H9 (cell line): Measurements from ENCODE around the gene NUP43. TPM values are rescaled to one million over a fixed set of nuclear protein-coding genes. Genes with fewer than 3 reads are reported as not detected.

ENCODE experiments used
- DNase-seq: peaks from one replicate; pipeline ENCODE4 v3.0.0-alpha.2; 2017
- H2AFZ ChIP-seq: one replicate; pipeline ENCODE4 v1.6.1; 2013; ENCODE audit warnings: mild to moderate bottlenecking, low read length, control low read depth, moderate library complexity
- H2AK5ac ChIP-seq: 2 replicates; pipeline ENCODE4 v1.6.1; 2013; ENCODE audit warnings: low read length, control low read depth, mixed read lengths; ENCODE audit not compliant: insufficient read length
- H2BK120ac ChIP-seq: one replicate; pipeline ENCODE4 v1.6.1; 2013; ENCODE audit warnings: low read depth, mild to moderate bottlenecking, low read length, control low read depth, inconsistent platforms; ENCODE audit not compliant: poor library complexity, severe bottlenecking
- H2BK12ac ChIP-seq: 2 replicates; pipeline ENCODE4 v1.6.1; 2013; ENCODE audit warnings: low read length, control low read depth, mixed read lengths, low read depth; ENCODE audit not compliant: insufficient read length
- H2BK15ac ChIP-seq: 2 replicates; pipeline ENCODE4 v1.6.1; 2013; ENCODE audit warnings: low read depth, low read length, control low read depth
- H2BK20ac ChIP-seq: one replicate; pipeline ENCODE4 v1.6.1; 2013; ENCODE audit warnings: low read depth, mild to moderate bottlenecking, low read length, control low read depth, inconsistent platforms; ENCODE audit not compliant: poor library complexity, severe bottlenecking
- H2BK5ac ChIP-seq: 2 replicates; pipeline ENCODE4 v1.6.1; 2013; ENCODE audit warnings: low read length, control low read depth, mixed read lengths; ENCODE audit not compliant: insufficient read length
- H3K14ac ChIP-seq: 2 replicates; pipeline ENCODE4 v1.6.1; 2013; ENCODE audit warnings: low read length, control low read depth; ENCODE audit not compliant: insufficient read depth
- H3K18ac ChIP-seq: 2 replicates; pipeline ENCODE4 v1.6.1; 2013; ENCODE audit warnings: low read depth, mild to moderate bottlenecking, mixed read lengths, low read length, control low read depth; ENCODE audit not compliant: insufficient read length
- H3K23ac ChIP-seq: 2 replicates; pipeline ENCODE4 v1.6.1; 2013; ENCODE audit warnings: low read length, control low read depth, mixed read lengths, low read depth; ENCODE audit not compliant: insufficient read length
- H3K23me2 ChIP-seq: 2 replicates; pipeline ENCODE4 v1.6.1; 2013; ENCODE audit warnings: low read depth, mild to moderate bottlenecking, mixed read lengths, low read length, control low read depth; ENCODE audit not compliant: insufficient read length, poor library complexity, severe bottlenecking
- H3K27ac ChIP-seq: 2 replicates; pipeline ENCODE4 v1.5.1; 2013; ENCODE audit warnings: low read length, control low read depth, mixed read lengths, low read depth; ENCODE audit not compliant: insufficient read length
- H3K27me3 ChIP-seq: 2 replicates; pipeline ENCODE4 v1.6.1; 2013; ENCODE audit warnings: low read length, control low read depth, inconsistent platforms; ENCODE audit not compliant: insufficient read depth
- H3K4ac ChIP-seq: 2 replicates; pipeline ENCODE4 v1.6.1; 2013; ENCODE audit warnings: low read depth, mild to moderate bottlenecking, control low read depth, inconsistent platforms, low read length, moderate library complexity
- H3K4me1 ChIP-seq: 2 replicates; pipeline ENCODE4 v1.6.1; 2013; ENCODE audit warnings: low read length, control low read depth, inconsistent platforms; ENCODE audit not compliant: insufficient read depth
- H3K4me2 ChIP-seq: 2 replicates; pipeline ENCODE4 v1.6.1; 2013; ENCODE audit warnings: low read length, control low read depth, mixed read lengths; ENCODE audit not compliant: insufficient read length, insufficient read depth
- H3K56ac ChIP-seq: 2 replicates; pipeline ENCODE4 v1.6.1; 2013; ENCODE audit warnings: low read depth, mild to moderate bottlenecking, mixed read lengths, low read length, control low read depth; ENCODE audit not compliant: insufficient read length
- H3K79me1 ChIP-seq: 2 replicates; pipeline ENCODE4 v1.6.1; 2013; ENCODE audit warnings: low read depth, mild to moderate bottlenecking, moderate library complexity, low read length, control low read depth, inconsistent platforms; ENCODE audit not compliant: insufficient read depth, poor library complexity, severe bottlenecking
- H3K79me2 ChIP-seq: 2 replicates; pipeline ENCODE4 v1.6.1; 2013; ENCODE audit warnings: low read length, control low read depth, inconsistent platforms; ENCODE audit not compliant: insufficient read depth
- H3K9ac ChIP-seq: 2 replicates; pipeline ENCODE4 v1.6.1; 2013; ENCODE audit warnings: low read length, control low read depth, mixed read lengths; ENCODE audit not compliant: insufficient read length; ENCODE audit errors: extremely low read depth
- H3K9me3 ChIP-seq: one replicate; pipeline ENCODE4 v1.6.1; 2013; ENCODE audit warnings: low read depth, low read length, inconsistent platforms; ENCODE audit not compliant: control insufficient read depth
- H3T11ph ChIP-seq: one replicate; pipeline ENCODE4 v1.6.1; 2013; ENCODE audit warnings: mild to moderate bottlenecking, low read length, control low read depth, inconsistent platforms
- H4K20me1 ChIP-seq: one replicate; pipeline ENCODE4 v1.6.1; 2013; ENCODE audit not compliant: control insufficient read depth, insufficient read length, insufficient read depth
- H4K5ac ChIP-seq: 2 replicates; pipeline ENCODE4 v1.6.1; 2013; ENCODE audit warnings: low read depth, mild to moderate bottlenecking, mixed read lengths, low read length, control low read depth; ENCODE audit not compliant: insufficient read length
- H4K8ac ChIP-seq: replicated peaks from 2 replicates; pipeline ENCODE4 v1.6.1; 2013; ENCODE audit warnings: low read length, control low read depth, mixed read lengths, low read depth; ENCODE audit not compliant: insufficient read length
- H4K91ac ChIP-seq: 2 replicates; pipeline ENCODE4 v1.6.1; 2013; ENCODE audit warnings: low read depth, mild to moderate bottlenecking, moderate library complexity, mixed read lengths, low read length, control low read depth; ENCODE audit not compliant: insufficient read length
- H3K27ac Mint-ChIP-seq, 3 experiments: 2 replicates in 2 of 3; 3 replicates in 1 of 3; pipeline ENCODE4 v1.8.0; 2020 to 2021; ENCODE audit warnings: mixed read lengths in 3 of 3, mild to moderate bottlenecking in 1 of 3, moderate library complexity in 1 of 3
- H3K27me3 Mint-ChIP-seq: 2 replicates; pipeline ENCODE4 v1.8.0; 2021; ENCODE audit warnings: low read depth, mild to moderate bottlenecking, moderate library complexity, mixed read lengths
- H3K36me3 Mint-ChIP-seq, 3 experiments: 2 replicates in 2 of 3; 3 replicates in 1 of 3; pipeline ENCODE4 v1.8.0; 2020 to 2021; ENCODE audit warnings: low read depth in 3 of 3, mixed read lengths in 3 of 3; ENCODE audit not compliant: insufficient read depth in 1 of 3
- H3K4me1 Mint-ChIP-seq, 2 experiments: 2 replicates each; pipeline ENCODE4 v1.8.0; 2020; ENCODE audit warnings: mixed read lengths in 2 of 2
- H3K4me3 Mint-ChIP-seq, 2 experiments: 2 replicates in 1 of 2; 3 replicates in 1 of 2; pipeline ENCODE4 v1.8.0; 2020 to 2021; ENCODE audit warnings: mild to moderate bottlenecking in 2 of 2, mixed read lengths in 2 of 2, moderate library complexity in 1 of 2
- H3K9me3 Mint-ChIP-seq, 2 experiments: 2 replicates in 1 of 2; 3 replicates in 1 of 2; pipeline ENCODE4 v1.8.0; 2020; ENCODE audit warnings: mild to moderate bottlenecking in 2 of 2, mixed read lengths in 2 of 2, moderate library complexity in 1 of 2
- WGBS: extraction: QIAGEN DNeasy Blood & Tissue Kit; methylation state at CpG from one replicate; pipeline ENCODE4 v1.1.7; 2013; ENCODE audit warnings: missing lambda C conversion rate, low lambda C conversion rate, mixed read lengths; ENCODE audit not compliant: insufficient read length; ENCODE audit errors: extremely low coverage; 5-methylcytosine and 5-hydroxymethylcytosine counted together
- total RNA-seq: library from RNA; stranded (reverse); gene quantifications from 2 replicates; pipeline ENCODE4 v1.2.1, GENCODE V29; 2021
- TF ChIP-seq, protein P1 (sequence below): fragments of 200-600 bp; sonication (generic); conservative IDR thresholded peaks from 3 replicates; pipeline ENCODE4 v1.8.0; 2021; ENCODE audit warnings: antibody characterized with exemption, mild to moderate bottlenecking

Gene NUP43
- total RNA-seq, 1 experiment from 2014 or later, result 92.1 TPM

DNA sequence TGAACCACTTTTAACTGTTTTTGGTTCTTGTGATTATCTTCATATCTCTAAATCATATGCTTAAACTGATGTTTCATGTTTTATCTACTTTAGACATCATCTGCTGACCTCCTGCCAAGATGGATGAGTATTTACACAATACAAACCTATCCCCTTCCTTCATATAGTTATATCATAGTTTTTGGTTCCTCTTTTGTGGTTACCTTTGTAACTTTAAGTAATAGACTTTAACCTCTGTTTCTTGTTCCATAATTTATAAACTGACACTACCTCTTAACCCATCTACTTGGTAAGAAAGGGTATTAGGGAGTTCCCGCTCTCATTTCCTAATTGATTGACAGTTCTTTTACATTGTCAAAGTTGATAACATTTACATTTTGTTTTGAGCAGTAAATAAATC, 15.1 kb upstream of the NUP43 start:
- no CpG with 5 or more reads among the region's 1 CpG for WGBS
- H2AFZ ChIP-seq, result no peak overlapping the region
- no peak overlapping the region for H4K91ac ChIP-seq
- H4K20me1 ChIP-seq, result no peaks in the 10 kb centered on the region
- Mint-ChIP-seq H3K36me3 (peaks cover 7 to 23% (median 17%) of the 10 kb centered on the region in 3 experiments; a peak in 6 of 7 replicates), H3K4me3 (no peak overlapping the region), H3K27me3 (no peaks in the 10 kb centered on the region), H3K9me3 (peaks cover 4 to 7% of the 10 kb centered on the region in 2 experiments; a peak in 4 of 5 replicates), H3K4me1 (no peaks in the 10 kb centered on the region), H3K27ac (no peak overlapping the region)
- TF ChIP-seq, protein P1, sequence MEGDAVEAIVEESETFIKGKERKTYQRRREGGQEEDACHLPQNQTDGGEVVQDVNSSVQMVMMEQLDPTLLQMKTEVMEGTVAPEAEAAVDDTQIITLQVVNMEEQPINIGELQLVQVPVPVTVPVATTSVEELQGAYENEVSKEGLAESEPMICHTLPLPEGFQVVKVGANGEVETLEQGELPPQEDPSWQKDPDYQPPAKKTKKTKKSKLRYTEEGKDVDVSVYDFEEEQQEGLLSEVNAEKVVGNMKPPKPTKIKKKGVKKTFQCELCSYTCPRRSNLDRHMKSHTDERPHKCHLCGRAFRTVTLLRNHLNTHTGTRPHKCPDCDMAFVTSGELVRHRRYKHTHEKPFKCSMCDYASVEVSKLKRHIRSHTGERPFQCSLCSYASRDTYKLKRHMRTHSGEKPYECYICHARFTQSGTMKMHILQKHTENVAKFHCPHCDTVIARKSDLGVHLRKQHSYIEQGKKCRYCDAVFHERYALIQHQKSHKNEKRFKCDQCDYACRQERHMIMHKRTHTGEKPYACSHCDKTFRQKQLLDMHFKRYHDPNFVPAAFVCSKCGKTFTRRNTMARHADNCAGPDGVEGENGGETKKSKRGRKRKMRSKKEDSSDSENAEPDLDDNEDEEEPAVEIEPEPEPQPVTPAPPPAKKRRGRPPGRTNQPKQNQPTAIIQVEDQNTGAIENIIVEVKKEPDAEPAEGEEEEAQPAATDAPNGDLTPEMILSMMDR, result no peak
- DNase-seq, result no peak
- H3K27ac ChIP-seq, result no peak overlapping the region
- no peaks in the 10 kb centered on the region for H3K9me3 ChIP-seq
- no peak overlapping the region for H2AK5ac ChIP-seq
- no peak overlapping the region for H3K4me2 ChIP-seq
- H3K79me2 ChIP-seq, result peaks cover 2% of the 10 kb centered on the region; the same call in 1 of the 2 replicates
- H3K79me1 ChIP-seq, result no peaks in the 10 kb centered on the region
- H2BK20ac ChIP-seq, result no peak overlapping the region
- H3K27me3 ChIP-seq, result no peaks in the 10 kb centered on the region
- H2BK12ac ChIP-seq, result no peak overlapping the region
- no peaks in the 10 kb centered on the region for H3K4me1 ChIP-seq
- no peak overlapping the region for H3K9ac ChIP-seq
- H3K23me2 ChIP-seq, result no peaks in the 10 kb centered on the region
- no peak overlapping the region for H3K23ac ChIP-seq
- no peak overlapping the region for H2BK120ac ChIP-seq
- no peak overlapping the region for H3K4ac ChIP-seq
- no peak overlapping the region for H4K8ac ChIP-seq
- no peak overlapping the region for H3K14ac ChIP-seq
- no peak overlapping the region for H3K56ac ChIP-seq
- H2BK5ac ChIP-seq, result no peak overlapping the region
- no peak overlapping the region for H3K18ac ChIP-seq
- H3T11ph ChIP-seq, result no peak overlapping the region
- H4K5ac ChIP-seq, result no peak overlapping the region
- no peak overlapping the region for H2BK15ac ChIP-seq
